Activated naive CD4-positive, alpha-beta T cell treated with anti-CD3 and anti-CD28 coated beads, Interleukin-2, amount 10 ng/mL, durations not matched to agents 7 days and 5 days (primary cell): ENCODE results near the gene SUFU.

Experiments used
- CTCF ChIA-PET: fragments of 350-600 bp; sonication (Branson Sonifier 250); formaldehyde crosslinking; loops from one replicate; lab custom pipeline; 2021; ENCODE audit warnings: antibody characterized with exemption; lab: Charles Lee
- DNase-seq: peaks from one replicate; pipeline ENCODE4 v3.0.0-alpha.2; 2020
- H3K27ac Mint-ChIP-seq: one replicate; pipeline ENCODE4 v1.8.0; 2021; ENCODE audit warnings: mild to moderate bottlenecking, moderate library complexity, mixed read lengths
- H3K27me3 Mint-ChIP-seq: one replicate; pipeline ENCODE4 v1.8.0; 2021; ENCODE audit warnings: mild to moderate bottlenecking, mixed read lengths
- H3K36me3 Mint-ChIP-seq: one replicate; pipeline ENCODE4 v1.8.0; 2021; ENCODE audit warnings: mixed read lengths
- H3K4me1 Mint-ChIP-seq: one replicate; pipeline ENCODE4 v1.8.0; 2021; ENCODE audit warnings: mixed read lengths
- H3K4me3 Mint-ChIP-seq: one replicate; pipeline ENCODE4 v1.8.0; 2021; ENCODE audit warnings: mild to moderate bottlenecking, moderate library complexity, mixed read lengths
- H3K9me3 Mint-ChIP-seq: one replicate; pipeline ENCODE4 v1.8.0; 2021; ENCODE audit warnings: mixed read lengths

SUFU gene

GRCh38 chr10:102468683-102469082 is 35.1 kb upstream of the SUFU start:
- Mint-ChIP-seq H3K27ac (no peak overlapping the region), H3K9me3 (no peaks in the 10 kb centered on the region), H3K27me3 (no peaks in the 10 kb centered on the region), H3K4me1 (peaks cover 16% of the 10 kb centered on the region), H3K36me3 (peaks cover 12% of the 10 kb centered on the region), H3K4me3 (no peak overlapping the region)
- CTCF ChIA-PET, result interaction anchor here (1.0 to 2.5 kb wide), 3 partner anchors 10 to 117 kb away, joined by 3 to 13 read pairs (median 3); partner anchors contain the start of gene C10orf95
- DNase-seq, result no peak

GRCh38 chr10:102470579-102471546 is 32.9 kb upstream of the SUFU start:
- Mint-ChIP-seq H3K27me3 (no peaks in the 10 kb centered on the region), H3K9me3 (no peaks in the 10 kb centered on the region), H3K36me3 (peaks cover 13% of the 10 kb centered on the region), H3K4me1 (peaks cover 21% of the 10 kb centered on the region), H3K4me3 (no peak overlapping the region), H3K27ac (no peak overlapping the region)
- CTCF ChIA-PET, result interaction anchor here (0.7 kb wide), 1 partner anchor 8 kb away, joined by 3 read pairs; no protein-coding TSS in a partner anchor
- DNase-seq, result no peak

- H3K27ac Mint-ChIP-seq, result peak overlapping the region; percentile 83
- H3K27me3 Mint-ChIP-seq, result no peaks in the 10 kb centered on the region
- H3K4me1 Mint-ChIP-seq, result peaks cover 29% of the 10 kb centered on the region
- no peaks in the 10 kb centered on the region for H3K9me3 Mint-ChIP-seq
- CTCF ChIA-PET, result interaction anchor here (1.2 to 2.5 kb wide), 2 partner anchors 80 to 244 kb away, joined by 3 to 9 read pairs; no protein-coding TSS in a partner anchor
- peak; percentile 54 for DNase-seq
- no peak overlapping the region for H3K4me3 Mint-ChIP-seq
- peaks cover 21% of the 10 kb centered on the region for H3K36me3 Mint-ChIP-seq
Measured at GRCh38 chr10:102473445-102474331, 30.1 kb upstream of the SUFU start.

GRCh38 chr10:102475451-102476040 is 28.2 kb upstream of the SUFU start:
- H3K27ac Mint-ChIP-seq, result no peak overlapping the region
- CTCF ChIA-PET, result interaction anchor here (2.5 kb wide), 1 partner anchor 82 kb away, joined by 9 read pairs; no protein-coding TSS in a partner anchor
- no peak overlapping the region for H3K4me3 Mint-ChIP-seq
- H3K9me3 Mint-ChIP-seq, result no peaks in the 10 kb centered on the region
- peaks cover 24% of the 10 kb centered on the region for H3K36me3 Mint-ChIP-seq
- no peaks in the 10 kb centered on the region for H3K27me3 Mint-ChIP-seq
- DNase-seq, result no peak
- peaks cover 29% of the 10 kb centered on the region for H3K4me1 Mint-ChIP-seq

GRCh38 chr10:102476466-102477141 is 27.2 kb upstream of the SUFU start:
- DNase-seq, result peak; percentile 43
- Mint-ChIP-seq H3K36me3 (peaks cover 32% of the 10 kb centered on the region), H3K27me3 (no peaks in the 10 kb centered on the region), H3K27ac (peak overlapping the region; percentile 14), H3K4me3 (no peak overlapping the region), H3K9me3 (no peaks in the 10 kb centered on the region), H3K4me1 (peaks cover 29% of the 10 kb centered on the region)
- CTCF ChIA-PET, result interaction anchor here (3.7 kb wide), 1 partner anchor 7 kb away, joined by 13 read pairs; no protein-coding TSS in a partner anchor

- CTCF ChIA-PET, result interaction anchor here (0.5 to 3.7 kb wide), 24 partner anchors 11 to 312 kb away, joined by 3 to 42 read pairs (median 6); partner anchors contain the start of genes SUFU and WBP1L
Measured at GRCh38 chr10:102479651-102480050, 24.1 kb upstream of the SUFU start.

GRCh38 chr10:102480396-102480795 is 23.4 kb upstream of the SUFU start:
- no peak for DNase-seq
- Mint-ChIP-seq H3K36me3 (peaks cover 50% of the 10 kb centered on the region), H3K27ac (no peak overlapping the region), H3K4me1 (peaks cover 13% of the 10 kb centered on the region), H3K27me3 (no peaks in the 10 kb centered on the region), H3K4me3 (no peak overlapping the region), H3K9me3 (no peaks in the 10 kb centered on the region)
- CTCF ChIA-PET, result interaction anchor here (1.0 to 3.7 kb wide), 11 partner anchors 11 to 250 kb away, joined by 4 to 42 read pairs (median 13); partner anchors contain the start of gene SUFU

More at GRCh38 chr10:102479651-102480050, 24.1 kb upstream of the SUFU start:
- DNase-seq, result no peak
- peaks cover 16% of the 10 kb centered on the region for H3K4me1 Mint-ChIP-seq
- no peak overlapping the region for H3K4me3 Mint-ChIP-seq
- peaks cover 46% of the 10 kb centered on the region for H3K36me3 Mint-ChIP-seq
- peak overlapping the region; percentile 37 for H3K27ac Mint-ChIP-seq
- no peaks in the 10 kb centered on the region for H3K9me3 Mint-ChIP-seq
- H3K27me3 Mint-ChIP-seq, result no peaks in the 10 kb centered on the region

GRCh38 chr10:102484021-102484420 is 19.8 kb upstream of the SUFU start:
- no peaks in the 10 kb centered on the region for H3K9me3 Mint-ChIP-seq
- H3K27ac Mint-ChIP-seq, result no peak overlapping the region
- H3K27me3 Mint-ChIP-seq, result no peaks in the 10 kb centered on the region
- H3K4me3 Mint-ChIP-seq, result no peak overlapping the region
- H3K36me3 Mint-ChIP-seq, result peaks cover 62% of the 10 kb centered on the region
- CTCF ChIA-PET, result interaction anchor here (1.0 to 1.4 kb wide), 2 partner anchors 20 to 254 kb away, joined by 3 read pairs; partner anchors contain the start of gene SUFU
- peaks cover 1% of the 10 kb centered on the region for H3K4me1 Mint-ChIP-seq
- DNase-seq, result no peak

- CTCF ChIA-PET, result interaction anchor here (0.7 kb wide), 1 partner anchor 133 kb away, joined by 4 read pairs; no protein-coding TSS in a partner anchor
Measured at GRCh38 chr10:102485093-102485784, 18.5 kb upstream of the SUFU start.

GRCh38 chr10:102491136-102491535 is 12.6 kb upstream of the SUFU start:
- peaks cover 22% of the 10 kb centered on the region for H3K36me3 Mint-ChIP-seq
- H3K4me1 Mint-ChIP-seq, result peaks cover 12% of the 10 kb centered on the region
- no peaks in the 10 kb centered on the region for H3K9me3 Mint-ChIP-seq
- H3K27me3 Mint-ChIP-seq, result no peaks in the 10 kb centered on the region
- H3K4me3 Mint-ChIP-seq, result no peak overlapping the region
- DNase-seq, result no peak
- H3K27ac Mint-ChIP-seq, result no peak overlapping the region
- CTCF ChIA-PET, result interaction anchor here (1.1 to 1.2 kb wide), 2 partner anchors 13 to 260 kb away, joined by 3 read pairs; no protein-coding TSS in a partner anchor

More at GRCh38 chr10:102485093-102485784, 18.5 kb upstream of the SUFU start:
- H3K27ac Mint-ChIP-seq, result no peak overlapping the region
- no peak overlapping the region for H3K4me3 Mint-ChIP-seq
- no peaks in the 10 kb centered on the region for H3K9me3 Mint-ChIP-seq
- no peaks in the 10 kb centered on the region for H3K4me1 Mint-ChIP-seq
- no peak for DNase-seq
- peaks cover 59% of the 10 kb centered on the region for H3K36me3 Mint-ChIP-seq
- H3K27me3 Mint-ChIP-seq, result no peaks in the 10 kb centered on the region

- peaks cover 12% of the 10 kb centered on the region for H3K4me1 Mint-ChIP-seq
- no peak overlapping the region for H3K27ac Mint-ChIP-seq
- no peaks in the 10 kb centered on the region for H3K27me3 Mint-ChIP-seq
Measured at GRCh38 chr10:102492344-102492939, 11.3 kb upstream of the SUFU start.

GRCh38 chr10:102492983-102493382 is 10.8 kb upstream of the SUFU start:
- CTCF ChIA-PET, result interaction anchor here (0.7 to 1.5 kb wide), 2 partner anchors 14 to 91 kb away, joined by 3 to 5 read pairs; no protein-coding TSS in a partner anchor
- Mint-ChIP-seq H3K4me3 (no peak overlapping the region), H3K4me1 (peaks cover 14% of the 10 kb centered on the region), H3K9me3 (no peaks in the 10 kb centered on the region), H3K27ac (no peak overlapping the region), H3K36me3 (peaks cover 16% of the 10 kb centered on the region), H3K27me3 (no peaks in the 10 kb centered on the region)
- no peak for DNase-seq

More at GRCh38 chr10:102492344-102492939, 11.3 kb upstream of the SUFU start:
- no peaks in the 10 kb centered on the region for H3K9me3 Mint-ChIP-seq
- peaks cover 19% of the 10 kb centered on the region for H3K36me3 Mint-ChIP-seq
- DNase-seq, result no peak
- CTCF ChIA-PET, result interaction anchor here (0.7 kb wide), 1 partner anchor 14 kb away, joined by 3 read pairs; no protein-coding TSS in a partner anchor
- H3K4me3 Mint-ChIP-seq, result no peak overlapping the region
